Right kidney (tissue), 1 donor: Measurements from ENCODE around the gene CDK6.

Source experiments
- DNase-seq: peaks from one replicate; pipeline ENCODE4 v3.0.0-alpha.2; 2016

The CDK6 gene

DNA sequence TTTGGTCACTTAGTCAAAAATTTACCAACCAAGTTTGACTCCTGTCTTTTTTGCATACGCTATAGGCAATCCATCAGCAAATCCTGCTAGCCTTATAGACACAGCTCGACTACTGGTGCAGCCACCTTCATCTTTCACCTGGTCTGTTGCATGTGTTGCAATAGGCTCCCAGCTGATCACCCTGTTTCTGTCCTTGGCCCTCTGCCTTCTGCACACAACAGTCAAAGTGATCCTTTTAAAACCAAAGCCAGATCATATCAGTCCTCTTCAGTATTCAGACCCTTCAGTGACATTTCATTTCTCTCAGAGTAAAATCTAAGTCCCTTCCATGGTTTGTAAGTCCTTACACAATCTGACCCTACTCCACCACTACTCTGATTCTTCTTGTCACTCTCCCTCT is 10.9 kb upstream of the CDK6 start:
- no peak for DNase-seq

DNA sequence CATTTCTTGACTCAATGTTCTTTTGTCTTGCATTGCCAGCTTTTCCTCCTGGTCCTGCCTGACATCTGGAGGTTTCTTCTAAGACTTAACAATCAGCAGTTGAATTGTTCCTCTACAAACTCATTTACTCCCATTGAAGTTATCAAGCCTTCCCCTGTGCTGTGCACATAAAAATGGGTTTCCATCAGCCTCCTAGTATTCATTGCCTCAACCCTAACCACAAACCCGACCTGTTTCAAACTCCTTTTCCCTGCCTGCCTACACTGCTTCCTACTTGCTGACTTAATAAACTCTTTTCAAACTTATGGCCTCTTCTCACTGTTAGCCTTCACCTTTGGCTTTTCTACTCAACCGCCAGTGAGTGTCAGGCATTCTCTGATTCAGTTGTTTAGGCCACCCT is 9.4 kb upstream of the CDK6 start:
- no peak for DNase-seq

DNA sequence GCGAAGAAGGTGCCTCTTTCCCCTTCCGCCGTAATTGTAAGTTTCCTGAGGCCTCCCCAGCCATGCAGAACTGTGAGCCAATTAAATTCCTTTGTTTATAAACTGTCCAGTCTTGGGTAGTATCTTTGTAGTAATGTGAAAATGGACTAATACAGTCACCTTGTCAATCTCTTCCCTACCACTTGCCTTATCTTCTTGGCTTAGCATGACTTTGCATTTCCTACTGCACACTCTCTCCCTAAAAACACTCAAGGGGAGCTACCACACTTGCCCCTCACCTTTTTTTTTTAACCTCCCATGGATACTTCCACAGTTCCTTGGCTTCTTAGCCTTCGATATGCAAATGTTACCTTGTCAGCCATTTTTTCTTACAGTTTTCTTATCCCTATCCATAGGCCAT is 7.4 kb upstream of the CDK6 start:
- DNase-seq: no peak

DNA sequence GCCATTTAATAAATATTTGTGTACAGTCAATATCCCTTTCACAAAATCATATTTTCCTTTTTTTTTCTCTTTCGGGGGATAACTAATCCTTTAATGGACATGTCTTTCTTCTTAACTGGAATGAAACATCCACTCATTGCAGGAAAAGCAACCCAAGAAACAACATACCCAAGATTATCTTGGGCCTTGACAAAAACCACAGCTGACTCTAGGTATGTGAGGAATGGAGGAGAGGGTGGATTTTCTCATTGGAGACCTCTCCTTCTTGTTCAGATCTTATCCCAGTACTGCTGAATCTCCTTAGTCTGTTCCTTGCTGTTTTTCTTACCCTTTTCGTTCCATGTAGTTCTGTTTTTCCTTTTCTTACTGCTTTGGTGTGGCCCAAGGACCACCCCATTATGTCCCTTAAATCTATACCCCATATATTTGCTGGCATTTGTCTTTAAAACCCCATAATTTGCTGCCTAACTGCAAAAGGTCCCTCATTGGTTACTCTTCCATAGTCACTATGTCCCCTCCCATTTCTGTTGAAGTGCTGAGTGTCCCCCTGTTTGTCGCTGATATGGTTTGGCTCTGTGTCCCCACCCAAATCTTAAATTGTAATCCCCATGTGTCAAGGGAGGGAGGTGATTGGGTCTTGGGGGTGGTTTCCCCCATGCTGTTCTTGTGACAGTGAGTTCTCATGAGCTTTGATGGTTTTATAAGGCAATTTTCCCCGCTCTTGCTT is 6.8 kb upstream of the CDK6 start:
- no peak for DNase-seq

DNA sequence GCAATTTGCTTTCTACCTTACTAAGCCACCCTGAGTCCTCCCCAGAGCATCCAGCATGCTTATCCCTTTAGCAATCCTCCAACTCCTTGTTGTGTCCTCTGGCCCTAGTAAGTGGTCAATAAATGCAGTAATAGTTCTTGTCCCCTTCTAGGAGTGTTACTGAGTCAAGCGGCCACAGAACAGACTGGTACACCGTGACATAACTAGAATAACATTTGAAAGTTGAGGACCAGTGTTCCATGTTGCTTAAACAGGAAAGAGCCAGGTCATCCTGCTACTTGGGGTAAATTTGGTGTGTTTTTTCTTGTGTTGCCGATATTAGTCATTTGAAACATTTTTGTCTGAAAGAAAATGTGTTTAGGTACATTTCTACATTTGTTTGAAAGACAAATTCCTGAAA is 4.8 kb upstream of the CDK6 start:
- no peak for DNase-seq

DNA sequence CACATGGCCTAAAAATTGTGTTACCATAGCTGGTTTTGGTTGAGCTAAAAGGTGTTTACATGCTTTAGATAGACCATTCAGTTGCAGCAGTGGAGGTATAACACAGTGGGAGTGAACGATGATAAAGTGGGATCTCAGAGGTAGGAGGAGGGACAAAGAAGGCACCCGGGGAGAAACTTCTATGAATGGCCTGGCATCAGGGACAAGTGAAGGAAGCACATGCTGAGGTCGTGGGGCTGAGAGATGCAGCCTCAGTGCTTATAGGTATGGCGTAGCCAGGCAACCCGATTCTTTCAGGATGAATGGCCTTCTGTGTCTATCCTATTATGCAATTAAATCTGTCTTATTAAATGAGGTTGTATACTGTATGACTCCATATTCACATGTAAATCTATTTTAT is 3.9 kb upstream of the CDK6 start:
- no peak for DNase-seq

DNA sequence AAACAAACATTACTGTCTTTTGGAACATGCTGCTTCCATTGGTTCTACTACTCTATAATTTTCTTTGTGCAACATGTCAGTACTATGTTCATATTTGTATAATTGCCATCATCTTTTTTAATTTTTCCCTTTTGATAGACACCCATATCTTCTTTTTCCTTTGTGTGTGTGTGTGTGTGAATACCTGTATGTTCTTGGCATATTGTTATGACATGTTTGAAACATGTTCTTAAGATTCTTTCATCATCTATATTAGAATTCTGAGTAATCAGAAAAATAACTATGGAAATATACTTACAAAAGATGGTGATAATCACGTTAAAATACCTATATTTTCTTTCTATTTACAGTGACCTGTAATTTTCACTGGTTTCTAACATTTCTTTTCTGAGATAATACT is 3.5 kb upstream of the CDK6 start:
- DNase-seq: no peak

DNA sequence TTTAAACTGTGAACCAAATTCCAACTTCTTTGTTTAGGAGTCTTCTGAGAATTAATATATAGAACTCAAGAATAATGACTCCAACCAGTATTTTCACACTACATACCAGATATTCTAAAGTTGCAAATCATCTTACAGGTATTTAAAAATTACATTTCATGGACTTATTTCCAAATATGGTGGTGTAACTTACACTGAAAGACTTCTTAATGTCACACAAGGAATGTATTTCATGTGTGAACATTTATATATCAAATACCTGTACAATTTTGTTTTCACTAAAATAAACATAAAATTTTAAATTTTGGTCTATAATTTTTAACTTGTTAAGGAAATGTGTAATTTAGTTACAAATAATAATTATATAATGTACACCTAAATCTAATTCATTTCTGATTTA is 2.6 kb upstream of the CDK6 start:
- DNase-seq: no peak

DNA sequence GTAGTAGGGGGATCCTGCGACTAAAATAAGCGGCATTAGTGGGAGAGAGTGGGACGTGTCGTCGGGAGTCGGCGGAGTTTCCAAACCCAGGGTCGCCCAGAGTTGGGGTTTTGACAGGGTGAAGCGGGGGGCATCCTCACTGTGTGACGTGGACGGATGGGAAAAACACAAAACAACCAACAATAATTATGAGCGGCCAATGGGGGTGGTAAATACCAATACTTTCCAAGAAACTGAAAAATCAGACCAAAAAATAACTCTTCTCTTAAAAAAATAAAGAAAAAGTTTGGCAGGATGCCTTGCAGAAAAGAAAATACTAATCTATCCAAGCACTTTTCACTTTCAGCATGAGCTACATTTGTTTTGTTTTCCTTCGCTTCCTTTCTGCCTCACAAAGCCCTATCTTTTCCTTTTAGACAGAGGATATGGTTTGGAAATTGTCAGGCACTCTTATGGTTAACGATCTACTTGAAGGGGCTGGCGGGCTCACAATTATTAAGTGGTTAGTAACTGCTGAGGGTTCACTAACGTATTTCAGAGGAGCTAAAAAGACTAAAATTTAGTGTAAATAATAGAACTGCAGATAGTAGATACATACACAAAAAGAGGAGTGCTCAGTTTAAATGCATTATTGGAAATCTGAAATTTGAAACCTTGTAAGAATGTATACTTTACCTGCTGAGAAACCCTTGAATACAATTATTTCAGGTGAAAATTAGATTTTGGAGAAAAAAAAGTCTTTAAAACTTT is 802 bp upstream of the CDK6 start:
- DNase-seq: peak; percentile 60

DNA sequence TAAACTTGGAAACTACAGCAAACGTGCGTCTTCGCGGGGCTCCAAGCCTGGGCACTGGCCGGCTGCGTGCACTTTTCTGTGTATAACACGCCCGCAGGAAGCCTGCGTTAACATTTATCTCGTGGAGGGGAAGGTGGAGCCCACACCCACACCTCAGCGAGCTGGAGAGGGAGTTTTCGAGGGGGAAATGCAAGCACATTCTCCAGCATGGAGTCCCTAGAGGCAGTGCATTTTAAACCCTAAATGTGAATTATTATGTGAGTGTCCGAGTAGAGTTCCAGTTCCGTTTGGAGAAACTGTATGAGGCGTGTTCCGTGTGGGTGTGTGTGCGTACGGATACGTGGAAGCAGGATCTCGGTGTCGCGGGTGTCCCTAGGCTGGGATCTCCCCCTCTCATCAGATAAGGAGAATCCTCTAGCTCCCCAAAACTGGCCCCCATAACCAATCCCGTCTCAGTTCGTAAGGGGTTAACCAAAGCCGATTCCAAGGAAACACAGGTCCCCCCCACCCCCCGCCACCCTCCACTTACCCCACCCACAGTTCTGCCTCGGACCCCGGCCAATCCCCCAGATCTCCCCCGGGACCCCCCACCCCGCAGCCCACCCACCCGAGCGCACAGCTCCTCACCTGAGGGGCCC is 403 bp downstream of the CDK6 start:
- DNase-seq: no peak

DNA sequence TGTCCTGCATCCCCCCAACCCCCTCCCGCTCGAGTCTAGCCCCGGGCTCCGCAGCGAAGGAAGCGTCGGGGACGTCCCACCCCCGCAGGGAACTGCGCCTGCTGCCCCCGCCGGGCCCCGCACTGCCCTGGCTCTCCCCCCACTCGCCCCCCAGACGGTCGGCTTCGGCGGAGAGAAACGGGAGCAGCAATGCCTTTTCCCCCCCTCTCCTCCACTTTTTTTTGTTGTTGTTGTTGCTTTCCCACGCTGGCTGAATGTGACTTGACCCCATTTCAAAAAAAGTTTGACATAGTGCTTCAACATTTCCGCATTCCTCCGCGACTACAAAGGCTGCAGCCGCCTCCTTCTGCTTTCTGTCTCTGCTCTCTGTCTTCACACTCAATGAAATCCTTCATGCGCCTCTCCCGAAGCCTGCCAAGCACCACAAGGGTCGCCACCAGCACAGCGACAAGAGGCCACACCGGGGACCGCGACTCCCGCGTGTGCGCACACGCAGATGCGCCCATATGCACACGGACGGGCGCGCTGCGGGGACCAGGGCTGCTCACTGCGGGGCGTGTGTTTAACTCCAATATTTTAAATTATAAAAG is 1.0 kb downstream of the CDK6 start:
- peak; percentile 83 for DNase-seq

DNA sequence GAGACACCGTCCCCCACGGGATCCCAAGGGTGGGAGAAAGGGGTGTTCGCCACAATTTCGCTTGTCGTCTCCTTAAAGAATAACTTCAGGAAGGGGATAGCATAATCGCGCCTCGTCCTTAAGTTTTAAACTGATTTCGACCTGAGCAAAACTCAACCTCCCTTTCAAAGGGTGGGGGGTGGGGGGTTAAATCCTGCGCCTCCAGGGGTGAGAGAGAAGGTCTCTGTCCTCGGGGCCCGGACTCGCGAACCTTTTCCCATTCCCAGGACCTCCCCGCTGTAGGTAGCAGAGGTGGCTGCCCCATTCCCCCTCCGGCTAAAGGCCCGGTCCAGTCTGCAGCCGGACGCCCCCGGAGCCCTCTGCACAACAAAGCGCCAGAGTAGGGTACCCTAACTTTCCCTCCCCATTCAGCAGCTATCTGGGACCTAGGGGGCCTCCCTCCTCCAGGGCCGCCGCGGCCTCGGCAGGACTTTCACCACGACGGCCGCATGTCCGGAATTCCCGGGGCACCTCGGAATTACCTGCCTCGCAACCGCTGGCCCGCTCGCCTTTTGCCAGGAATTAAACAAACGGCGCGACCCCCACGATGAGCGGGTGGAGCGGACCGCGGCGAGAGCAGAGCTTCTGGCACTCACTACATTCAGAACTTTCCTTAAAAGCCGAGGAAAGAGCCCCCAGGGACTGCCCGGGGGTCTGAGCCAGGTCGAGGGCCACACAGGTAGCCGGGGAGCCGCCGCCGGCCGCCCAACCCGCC is 1.7 kb downstream of the CDK6 start:
- DNase-seq: peak; percentile 80

DNA sequence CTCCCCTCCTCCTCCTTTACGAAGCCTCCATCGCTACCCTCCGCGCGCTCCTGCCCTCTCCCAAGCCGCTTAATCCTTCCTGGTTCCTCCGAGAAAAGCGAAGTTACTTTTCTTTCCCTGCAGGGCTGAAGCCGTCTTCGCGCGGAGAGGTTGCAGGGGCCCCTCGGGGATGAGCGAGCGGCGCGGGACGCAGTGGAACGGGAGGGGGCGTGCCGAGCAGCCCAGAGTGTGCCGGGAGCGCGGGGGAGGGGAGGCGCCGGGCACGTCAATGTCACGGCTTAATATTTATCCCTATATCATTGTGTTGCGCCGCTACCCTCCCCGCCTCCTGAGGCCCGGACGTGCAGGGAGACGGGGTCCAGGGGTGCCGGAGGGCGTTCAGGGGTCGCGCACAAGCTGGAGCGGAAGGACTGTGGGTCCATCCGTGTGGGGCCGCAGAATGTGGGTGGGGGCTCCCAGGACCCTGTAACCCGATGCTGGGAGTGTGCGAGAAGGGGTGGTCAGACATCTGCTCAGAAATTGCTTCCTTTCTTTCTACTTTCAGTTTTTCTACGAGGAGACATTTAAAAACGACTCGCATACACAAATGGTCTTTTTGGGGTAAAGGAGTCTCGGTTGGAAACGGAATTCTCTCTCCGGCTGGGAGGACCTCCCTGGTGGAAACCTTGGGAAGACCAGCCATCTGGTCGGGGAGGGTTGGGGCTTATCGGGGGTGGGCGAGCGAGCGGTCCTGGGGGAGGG is 2.4 kb downstream of the CDK6 start:
- DNase-seq: peak; percentile 93

DNA sequence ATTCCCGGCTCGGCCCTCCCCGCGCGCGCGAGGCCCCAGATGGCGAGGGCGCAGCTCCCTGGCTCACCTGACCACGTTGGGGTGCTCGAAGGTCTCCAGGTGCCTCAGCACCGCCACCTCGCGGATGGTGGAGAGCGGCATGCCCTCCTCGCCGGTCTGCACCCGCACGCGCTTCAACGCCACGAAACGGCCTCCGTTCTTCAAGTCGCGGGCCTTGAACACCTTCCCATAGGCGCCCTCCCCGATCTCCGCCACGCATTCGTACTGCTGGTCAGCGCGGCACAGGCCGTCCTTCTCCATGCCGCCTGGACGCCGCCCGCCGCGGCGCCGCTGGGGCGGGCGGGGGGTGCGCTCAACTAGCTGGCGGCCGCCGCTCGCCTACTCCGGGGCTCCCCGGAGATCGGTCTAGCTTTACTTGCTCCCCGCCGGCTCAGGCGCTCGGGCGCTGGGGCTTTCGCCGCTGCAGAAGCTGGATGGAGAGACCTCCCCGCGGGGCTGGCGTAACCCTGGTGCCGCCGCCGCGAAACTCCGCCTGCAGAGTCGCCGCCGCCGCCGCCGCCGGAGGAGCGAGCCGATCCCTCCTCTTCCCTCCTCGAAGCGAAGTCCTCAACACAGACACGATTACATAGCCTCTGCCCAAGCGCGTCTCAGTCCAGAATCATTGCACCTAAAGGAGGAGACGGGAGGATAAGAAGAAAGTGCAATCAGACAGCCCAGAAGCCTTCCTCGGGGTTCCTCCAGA is 3.2 kb downstream of the CDK6 start:
- DNase-seq: peak; percentile 96

DNA sequence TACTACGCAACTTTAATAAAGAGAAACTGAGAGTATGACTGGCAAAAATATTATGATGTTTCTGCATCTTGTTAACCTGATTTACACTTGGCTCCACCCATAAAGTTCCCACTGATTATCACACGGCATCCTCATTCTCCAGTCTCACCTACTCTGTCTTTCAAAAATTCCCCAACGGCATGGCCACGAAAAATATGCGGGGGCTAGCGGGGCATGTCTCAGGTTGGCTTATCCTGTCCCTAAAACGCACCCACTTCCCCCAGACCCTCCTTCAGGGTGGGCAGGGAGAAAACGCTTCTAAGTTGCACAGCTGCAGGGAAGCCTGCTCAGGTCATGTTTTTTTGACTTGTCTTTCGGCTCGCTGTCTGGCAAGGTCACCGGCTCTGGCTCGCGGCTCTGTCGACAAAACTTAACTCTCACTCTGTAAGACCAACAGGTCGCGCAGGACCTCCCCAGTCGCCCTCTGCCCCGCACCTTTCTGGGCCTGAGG is 3.8 kb downstream of the CDK6 start:
- DNase-seq: no peak

DNA sequence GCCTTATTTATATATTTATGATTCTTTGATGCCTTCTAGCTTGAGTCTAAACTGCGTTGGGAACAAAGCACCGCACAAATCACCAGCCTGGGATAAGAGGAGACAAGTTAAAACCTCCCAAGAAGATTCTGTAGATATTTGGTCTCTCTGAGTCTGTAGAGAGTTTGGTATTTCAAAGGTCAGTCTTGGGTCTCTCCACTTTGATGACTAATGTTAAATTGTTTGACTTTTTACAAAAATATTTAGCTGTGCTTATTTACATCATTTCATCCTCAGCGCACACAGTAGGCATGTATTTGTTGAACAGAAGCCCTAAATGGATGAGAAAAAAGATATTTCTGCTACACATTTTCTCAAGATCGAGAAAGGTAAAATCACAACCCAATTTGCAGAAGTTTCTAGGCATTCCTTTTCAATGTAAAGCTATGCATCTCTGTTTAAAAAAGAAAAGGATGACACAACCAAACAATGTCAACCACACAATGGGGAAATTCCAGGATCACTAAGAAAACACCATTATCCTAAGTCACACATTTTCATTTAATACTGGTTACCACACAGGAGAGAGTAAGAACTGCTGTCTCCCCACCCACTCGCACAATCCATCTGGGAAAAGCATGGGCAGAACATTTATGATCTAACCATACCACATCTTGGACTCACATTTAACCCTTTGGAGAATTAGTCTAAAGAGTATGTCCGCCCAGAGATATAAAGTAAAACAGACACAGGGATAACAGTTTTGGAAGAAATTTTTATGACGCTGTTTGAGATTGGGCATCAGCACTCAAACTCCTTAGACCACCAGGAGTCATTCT is 4.4 kb downstream of the CDK6 start:
- peak; percentile 23 for DNase-seq

DNA sequence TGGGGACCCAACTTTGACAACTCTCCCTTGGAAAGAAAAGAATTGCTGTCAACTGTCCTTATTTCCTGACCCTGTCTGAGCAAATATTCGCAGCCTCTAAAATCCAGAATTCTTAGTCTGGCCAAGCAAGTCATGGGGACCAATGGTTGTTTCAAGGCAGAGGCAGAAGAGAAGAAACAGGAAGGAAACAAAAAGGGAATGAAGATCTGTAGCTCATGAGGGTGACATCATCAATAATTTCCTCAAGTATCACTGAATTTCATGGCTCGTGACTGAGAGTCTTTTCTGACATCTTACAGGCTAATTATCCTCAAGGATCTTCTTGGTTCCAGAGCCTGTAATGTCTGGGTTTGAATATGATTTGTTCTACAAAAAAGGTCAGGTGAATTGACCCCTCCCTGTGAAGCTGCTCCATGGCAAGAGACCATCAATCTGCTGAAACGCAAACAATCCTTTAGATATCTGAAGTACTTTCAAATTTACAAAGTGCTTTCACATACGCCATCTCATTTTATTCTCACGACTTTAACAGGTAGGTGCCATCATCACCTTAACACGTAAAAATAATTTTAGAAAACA is 5.8 kb downstream of the CDK6 start:
- no peak for DNase-seq

DNA sequence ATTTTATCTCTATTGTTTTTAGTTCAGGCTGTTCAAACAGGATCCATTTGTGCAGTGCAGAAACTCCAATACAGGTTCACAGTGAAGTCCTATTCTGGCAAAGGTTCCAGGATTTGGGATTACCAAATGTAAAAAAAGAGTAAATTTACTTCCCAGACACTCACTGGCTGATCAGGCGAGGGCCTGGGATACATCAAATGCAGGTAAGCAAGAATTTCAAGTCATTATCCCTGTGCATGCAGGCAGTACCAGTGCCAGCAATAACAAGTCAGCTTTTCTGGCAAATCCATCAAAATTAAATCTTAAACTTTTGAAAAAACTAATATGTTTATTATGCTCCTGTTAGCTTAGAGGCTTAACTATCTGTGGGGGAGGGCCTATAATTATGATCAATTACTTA is 6.3 kb downstream of the CDK6 start:
- no peak for DNase-seq

DNA sequence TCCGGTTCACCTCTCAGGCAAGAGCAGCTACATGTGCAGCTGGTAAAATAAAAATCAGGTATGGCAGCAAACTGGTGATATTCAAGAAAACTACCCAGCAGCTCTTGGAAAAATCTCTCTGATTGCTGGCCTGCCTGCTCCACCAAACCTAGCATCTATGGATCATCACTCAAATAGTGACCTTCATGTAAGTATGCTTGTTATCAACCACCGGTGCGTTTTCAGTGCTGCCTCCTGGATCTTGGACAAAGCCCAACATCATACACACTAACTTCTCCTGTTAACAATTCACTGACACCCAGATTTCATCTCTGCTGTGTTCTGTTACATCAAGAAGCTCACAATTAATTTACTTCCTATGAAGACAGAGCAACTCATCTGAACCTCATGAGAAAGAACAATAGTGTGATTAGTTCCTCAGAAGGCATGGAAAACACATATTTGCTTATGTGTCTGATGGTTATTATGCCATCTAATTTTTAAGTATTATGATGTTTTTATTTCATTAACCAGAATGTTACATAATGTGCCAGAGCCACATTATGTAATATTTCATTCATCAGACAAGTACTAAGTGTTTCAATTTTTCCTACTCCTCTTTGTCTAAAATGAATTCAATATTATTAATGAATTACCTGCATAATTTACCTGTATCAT is 8.8 kb downstream of the CDK6 start:
- DNase-seq: no peak
